Stimulated activated CD8-positive, alpha-beta memory T cell treated with anti-CD3 and anti-CD28 coated beads, Interleukin-15, amount 100 ng/mL, for 24 hours (primary cell): Measurements from ENCODE around the gene CHST9.
"Not testable (repeated sequence)": the region's sequence is repeated elsewhere in the genome, so short reads cannot be mapped to it uniquely, and the experiment has no call there.

ENCODE experiments used
- DNase-seq: peaks from one replicate; pipeline ENCODE4 v3.0.0-alpha.2; 2020; ENCODE audit warnings: low read depth

The CHST9 gene

DNA sequence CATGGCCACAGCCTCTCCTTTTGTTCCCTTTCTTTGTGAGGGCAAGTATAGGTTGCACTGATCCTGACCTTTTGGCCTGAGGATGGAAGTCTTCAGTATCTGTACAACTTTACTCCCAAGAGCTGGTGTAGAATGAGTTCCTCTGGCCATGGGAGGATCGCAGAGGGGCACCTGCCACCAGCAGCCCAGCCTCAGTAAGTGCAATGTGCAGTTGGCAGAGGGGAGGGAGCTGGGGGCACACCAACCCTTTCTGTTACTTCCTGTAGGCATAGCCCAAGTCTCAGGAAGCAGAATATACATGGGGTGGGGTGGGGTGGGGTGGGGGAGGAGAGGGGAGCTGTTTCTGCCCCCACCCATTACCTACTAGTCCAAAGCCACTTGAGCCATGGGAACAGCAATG is 254.5 kb downstream of the CHST9 start:
- DNase-seq = no peak

DNA sequence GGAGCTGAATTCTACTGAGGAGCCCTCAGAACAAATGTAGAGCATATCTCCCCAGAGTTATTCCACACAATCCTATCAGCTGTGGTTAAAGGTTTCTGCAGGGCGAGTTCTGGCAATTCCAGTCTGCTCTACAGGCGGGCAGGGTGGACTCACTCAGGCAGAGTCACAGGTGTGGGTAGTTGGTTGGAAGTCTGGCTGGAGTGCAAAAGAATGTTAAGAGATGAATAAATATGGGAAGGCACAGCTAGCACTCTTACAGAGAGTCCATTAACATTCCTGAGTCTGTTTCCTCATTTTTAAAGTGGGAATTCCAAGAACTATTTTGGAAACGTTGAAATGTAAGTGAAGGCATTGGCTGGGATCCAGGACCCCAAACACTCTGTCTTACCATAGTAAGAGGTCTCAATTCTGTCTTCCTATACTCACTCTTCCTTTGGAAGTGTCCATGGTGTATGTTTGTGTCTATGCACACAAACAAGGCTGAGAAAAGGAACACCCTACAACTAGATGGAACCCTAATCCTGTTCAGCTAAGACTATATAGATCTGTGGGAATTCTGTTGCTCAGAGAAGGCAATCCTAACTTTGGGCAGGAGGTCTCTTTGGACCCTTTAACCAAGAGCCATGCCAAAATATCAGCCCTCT is 256.3 kb downstream of the CHST9 start:
- no peak for DNase-seq

DNA sequence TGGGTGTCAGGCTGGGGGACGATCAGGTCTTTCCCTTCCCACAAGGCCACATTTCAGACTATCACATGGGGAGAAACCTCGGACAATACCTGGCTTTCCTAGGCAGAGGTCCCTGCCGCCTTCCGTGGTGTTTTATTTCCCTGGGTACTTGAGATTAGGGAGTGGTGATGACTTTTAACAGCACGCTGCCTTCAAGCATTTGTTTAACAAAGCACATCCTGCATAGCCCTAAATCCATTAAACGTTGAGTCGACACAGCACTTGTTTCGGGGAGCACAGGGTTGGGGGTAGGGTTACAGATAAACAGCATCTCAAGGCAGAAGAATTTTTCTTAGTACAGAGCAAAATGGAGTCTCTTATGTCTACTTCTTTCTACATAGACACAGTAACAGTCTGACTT is 257.3 kb downstream of the CHST9 start:
- not testable (repeated sequence) for DNase-seq

DNA sequence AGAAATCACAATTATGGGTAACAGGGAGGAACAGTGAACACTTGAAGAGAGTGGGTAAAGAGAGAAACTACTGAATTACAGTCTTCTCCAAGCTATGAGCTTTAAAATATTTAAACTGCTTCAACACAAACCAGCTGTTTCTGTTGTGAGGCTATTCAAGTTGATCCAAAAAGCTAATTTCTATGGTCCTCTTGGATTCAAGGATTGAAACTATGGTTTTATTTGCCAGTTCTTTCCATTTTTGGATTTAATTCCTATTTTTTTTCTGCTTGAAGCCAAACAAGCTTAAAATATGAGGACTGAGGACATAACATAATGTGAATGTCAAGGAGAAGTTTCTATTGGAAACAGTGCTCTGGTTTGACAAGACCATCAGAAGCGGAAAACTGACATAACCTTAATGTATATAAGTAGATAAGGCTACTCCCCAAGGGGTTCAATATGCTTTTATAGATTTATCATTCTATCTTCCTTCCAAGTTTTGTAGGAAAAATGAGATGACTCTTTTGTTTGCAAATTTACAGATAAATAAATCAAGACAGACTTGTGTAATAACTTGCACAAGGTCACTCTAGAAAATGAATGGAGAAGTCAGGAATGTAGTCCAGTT is 258.9 kb downstream of the CHST9 start:
- DNase-seq = no peak

DNA sequence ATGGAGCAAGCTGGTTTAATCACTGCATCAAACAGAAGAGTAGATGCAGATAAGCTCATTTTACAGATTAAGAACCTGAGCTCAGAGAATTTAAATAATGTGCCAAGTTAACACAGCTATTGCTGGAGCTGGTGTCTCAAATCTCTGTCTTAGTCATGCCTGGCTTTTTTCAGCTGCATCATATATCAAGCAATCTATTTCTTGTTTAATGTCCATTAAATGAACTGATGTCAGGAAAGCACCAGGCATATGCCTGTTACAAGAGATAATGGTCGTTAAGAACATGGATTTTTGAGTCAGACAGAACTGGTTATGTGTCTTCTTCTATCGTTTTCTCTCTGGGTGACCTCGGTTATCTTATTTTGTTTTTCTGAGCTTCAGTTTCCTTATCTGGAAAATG is 259.8 kb downstream of the CHST9 start:
- DNase-seq = no peak

DNA sequence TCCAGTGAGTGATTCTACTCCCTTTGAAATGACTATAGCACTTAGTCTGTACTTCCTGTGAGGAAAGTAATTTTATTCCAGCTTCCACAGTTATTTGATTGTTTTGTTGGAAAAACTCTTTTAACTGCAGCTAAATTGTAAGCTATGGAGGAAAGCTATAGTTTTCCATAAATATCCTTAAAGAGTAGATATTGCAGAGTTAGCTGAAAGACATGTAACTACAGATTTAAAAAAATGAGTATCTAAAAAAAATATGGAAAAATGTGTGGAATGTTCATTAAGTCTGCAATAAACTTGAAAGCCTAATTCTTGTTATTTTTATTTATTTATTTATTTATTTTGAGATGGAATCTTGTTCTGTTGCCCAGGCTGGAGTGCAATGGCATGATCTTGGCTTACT is 262.8 kb downstream of the CHST9 start:
- no peak for DNase-seq

DNA sequence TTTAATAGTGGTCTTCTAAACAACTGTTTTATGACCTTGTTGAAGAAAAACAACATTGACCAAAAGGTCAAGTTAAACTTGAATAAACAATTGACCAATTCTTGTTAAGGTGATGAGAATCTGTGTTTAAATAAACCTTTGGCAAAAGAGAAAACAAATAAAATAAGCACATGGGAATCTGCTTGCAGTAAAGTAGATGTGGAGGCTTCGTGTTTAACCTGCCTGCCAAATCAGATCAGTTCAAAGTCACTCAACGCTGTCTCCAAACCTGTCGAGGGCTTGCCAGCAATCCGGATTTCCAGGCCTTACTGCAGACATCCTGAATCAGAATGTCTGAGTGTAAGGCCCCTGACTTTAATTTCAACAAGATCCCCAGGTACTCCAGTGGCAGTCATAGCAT is 264.5 kb downstream of the CHST9 start:
- DNase-seq = no peak

DNA sequence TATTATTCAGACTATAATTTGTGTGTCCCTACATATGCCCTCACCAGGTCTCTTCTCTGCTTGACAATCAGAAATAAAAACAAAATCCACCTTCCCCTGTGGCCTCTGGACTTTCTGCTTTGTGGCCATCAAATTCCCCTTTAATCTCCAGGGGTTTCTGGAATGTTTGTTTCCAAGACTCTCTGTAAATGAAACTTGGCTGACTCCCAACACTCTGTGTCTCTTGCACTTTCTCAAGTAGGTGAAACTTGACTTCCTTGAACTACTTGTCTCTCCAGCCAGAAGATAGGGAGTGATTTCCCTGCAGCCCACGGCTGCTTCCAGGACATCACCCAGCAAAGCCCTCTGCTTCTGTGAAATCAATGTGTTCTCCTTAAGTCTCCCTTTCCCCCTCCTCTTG is 265.5 kb downstream of the CHST9 start:
- no peak for DNase-seq

DNA sequence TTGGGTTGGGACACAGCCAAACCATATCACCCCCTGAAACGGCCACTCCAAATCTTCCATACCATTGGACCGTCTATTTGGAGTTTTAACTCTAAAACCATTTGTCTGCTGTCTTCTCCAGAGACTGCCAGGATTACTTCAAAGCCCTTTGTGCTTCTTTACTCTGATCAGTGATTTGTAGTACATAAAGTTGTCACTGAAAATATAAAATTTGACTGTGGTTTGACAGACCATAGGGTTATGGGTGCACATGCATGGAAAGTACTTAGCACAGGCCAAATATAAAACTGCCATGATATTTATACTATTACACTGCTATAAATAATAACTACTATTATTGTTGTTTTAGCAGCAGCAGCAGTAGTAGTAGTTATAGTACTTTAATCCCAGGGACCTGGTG is 265.9 kb downstream of the CHST9 start:
- no peak for DNase-seq

DNA sequence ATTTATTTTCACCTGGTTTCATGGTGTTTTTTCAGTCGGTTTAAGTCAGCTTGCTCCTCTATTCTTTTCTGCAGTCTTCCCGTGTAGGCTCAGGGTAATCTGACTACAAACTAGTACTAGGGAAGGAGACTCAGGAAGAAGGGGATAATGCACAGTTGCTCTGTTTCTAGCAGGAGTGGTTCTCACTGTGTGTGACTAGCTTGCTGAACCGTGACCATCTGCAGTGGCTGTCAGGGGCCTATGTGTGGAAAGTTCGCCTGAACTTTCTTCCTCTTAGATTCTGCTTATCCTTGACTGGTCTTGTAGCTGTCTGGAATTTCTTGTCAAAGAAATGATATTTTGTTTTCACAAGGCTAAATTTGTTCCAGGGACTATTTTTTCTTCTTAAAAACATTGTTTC is 273.3 kb downstream of the CHST9 start:
- no peak for DNase-seq

DNA sequence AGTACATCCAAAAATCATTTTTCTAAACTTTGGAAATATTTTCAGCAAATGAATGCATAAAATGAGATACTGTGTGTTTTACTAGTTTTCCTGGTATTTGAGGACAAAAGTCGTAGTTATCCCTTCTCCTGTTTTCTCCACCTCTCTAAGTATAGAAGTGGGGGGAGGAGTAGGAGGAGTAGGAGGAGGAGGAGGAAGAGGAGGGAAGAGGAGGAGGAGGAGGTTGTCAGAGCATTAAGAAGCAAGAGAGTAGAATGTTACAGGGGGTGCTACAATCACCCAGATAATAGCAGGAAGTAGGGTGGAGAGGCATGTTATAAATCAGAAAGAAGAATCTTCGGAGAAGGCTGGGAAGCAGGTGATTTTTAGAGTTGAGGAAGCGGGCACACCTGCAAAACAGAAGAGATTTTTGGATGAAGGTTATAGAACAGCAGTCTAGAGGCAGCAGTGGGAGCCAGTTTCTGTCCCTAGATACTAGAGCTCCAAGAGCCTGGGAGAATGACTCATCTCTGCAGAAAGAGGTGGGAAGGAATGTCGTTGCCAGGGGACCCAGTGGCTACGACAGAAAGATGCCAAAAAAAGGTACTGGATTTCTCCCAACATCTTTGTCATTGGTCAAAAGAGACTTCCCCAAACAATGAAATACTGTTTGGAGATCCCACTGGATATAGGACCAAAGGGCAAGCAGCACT is 275.4 kb downstream of the CHST9 start:
- no peak for DNase-seq

DNA sequence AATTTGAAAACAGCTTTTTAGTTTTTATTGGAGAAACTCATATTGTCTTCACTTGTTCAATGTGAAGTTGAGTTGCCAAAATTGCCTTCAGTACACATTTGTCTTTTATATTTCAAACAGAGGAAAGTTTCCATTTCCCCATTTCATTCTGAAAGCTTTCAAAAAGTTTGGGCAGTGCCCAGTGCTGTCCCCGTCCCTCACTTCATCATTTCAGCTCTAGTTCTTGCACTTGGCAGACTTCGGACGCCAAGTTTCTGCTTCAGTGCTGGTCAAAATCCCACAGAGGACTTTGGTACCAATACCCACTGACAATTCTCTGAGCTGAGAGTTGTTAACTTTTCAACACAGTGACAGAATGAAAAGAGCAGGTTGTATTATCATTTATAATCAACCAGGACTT is 276.2 kb downstream of the CHST9 start:
- DNase-seq = no peak

DNA sequence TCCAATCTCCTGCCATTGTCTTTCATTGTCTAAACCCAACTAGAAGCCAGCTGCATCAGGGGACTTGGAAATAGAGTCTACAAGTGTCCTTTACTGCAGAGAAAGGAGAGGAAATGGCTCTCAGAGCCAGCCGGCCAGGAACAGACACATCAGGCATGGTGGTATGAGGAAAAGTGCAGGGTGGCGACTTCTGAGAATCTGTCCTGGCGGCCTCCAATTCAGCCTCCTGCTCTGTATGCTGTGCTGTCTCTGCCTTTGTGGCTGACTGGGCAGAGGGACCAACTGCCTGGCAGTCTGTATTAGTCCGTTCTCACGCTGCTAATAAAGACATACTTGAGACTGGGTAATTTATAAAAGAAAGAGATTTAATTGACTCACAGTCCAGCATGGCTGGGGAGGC is 282.8 kb downstream of the CHST9 start:
- DNase-seq = no peak

DNA sequence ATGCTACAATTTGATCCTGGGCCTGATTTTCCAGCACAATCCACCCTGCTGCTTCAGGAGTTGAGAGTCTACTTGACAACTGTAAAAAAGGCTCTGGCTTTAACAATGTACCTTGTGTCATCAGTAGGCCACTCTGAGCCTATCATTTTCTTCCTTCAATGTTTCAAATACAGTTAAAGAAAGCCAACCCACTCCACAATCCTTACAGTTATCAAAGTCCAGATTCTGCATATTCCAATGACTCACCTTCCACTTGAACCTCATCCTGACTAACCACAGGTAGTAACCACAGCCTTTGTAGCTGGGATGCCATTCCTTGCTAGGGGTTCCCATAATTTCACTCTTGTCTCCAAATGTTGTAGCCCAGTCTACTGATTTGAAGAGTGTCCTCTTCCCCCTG is 284.1 kb downstream of the CHST9 start:
- no peak for DNase-seq

DNA sequence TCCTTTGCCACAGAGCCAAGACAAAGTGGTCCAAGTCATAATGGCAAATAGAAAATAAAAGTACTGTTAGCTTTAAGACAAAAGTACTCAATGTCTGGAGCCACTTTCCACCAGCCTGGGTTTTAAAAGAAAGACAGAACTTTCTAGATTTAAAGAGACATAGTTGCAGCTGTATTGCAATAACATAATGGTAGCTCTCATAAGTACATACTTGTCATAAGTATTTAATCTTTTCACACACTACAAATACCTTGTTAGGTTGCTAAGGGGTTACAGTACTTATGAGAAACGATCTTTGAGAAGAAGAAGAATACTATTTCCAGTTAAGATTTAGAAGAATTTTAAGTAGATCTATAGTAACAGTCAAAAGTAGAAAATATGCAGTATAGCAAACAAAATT is 290.7 kb downstream of the CHST9 start:
- DNase-seq = no peak

DNA sequence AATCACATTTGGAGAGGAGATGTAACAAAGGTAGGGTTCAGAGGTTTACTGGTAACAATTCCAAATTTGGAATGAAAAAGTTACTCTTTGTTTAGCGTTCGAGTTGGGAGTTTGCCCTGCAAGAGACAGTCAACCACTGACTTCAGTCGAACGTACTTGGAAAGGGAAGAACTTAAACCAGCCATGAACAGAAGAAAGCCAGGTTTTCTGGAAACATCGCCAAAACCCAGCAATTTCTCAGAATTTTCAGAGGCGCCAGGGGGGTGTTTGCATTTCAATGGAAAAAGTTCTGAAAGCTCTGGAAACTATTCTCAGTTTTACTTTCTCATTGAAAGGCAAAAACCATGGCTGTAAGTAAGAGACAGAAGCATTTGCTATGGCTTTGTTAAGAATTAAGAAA is 291.1 kb downstream of the CHST9 start:
- DNase-seq = no peak

DNA sequence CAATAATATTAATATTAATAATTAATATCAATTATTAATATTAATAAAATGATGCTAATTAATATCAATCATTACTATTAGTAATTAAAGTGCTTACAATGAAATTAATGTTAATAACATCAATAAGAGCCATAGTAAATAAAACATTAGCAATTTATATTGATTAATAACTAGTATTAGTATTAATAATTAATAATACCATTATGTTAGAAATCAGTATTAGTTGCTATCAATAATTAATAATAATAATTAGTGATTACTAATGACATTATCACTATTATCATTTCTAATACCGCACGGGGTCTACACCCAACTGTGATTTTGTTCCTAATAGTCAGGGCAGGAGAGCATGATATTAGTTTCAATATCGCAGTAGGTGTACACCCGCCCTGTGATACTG is 296.8 kb downstream of the CHST9 start:
- no peak for DNase-seq

DNA sequence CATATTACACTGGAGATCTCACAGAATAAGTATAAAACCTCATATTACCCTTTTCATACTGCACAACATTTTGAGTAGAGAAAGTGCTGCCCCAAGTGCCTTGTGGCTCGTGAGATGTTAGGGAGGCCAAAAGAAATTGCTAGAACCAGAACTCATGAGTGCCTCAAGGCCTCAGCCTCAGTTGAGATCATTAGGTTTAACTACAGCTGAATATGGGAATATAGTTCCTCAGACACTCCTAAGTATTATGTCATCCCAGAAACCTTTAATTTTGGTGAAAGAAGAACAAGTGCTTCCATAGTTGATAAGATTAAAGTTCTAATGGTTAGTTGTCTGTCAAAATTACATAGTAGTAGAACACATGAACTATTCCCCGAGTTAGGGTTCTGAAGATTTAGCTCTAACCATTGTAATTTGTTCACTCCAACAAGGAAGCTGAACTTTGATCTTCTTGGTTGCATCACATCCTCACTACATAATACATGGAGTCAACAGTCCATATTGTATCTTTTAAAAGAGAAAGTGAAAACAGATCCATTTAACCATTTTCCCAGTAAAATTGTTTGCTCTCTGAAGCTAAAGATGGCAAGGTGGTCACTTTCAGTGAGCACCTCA is 310.0 kb downstream of the CHST9 start:
- DNase-seq = no peak

DNA sequence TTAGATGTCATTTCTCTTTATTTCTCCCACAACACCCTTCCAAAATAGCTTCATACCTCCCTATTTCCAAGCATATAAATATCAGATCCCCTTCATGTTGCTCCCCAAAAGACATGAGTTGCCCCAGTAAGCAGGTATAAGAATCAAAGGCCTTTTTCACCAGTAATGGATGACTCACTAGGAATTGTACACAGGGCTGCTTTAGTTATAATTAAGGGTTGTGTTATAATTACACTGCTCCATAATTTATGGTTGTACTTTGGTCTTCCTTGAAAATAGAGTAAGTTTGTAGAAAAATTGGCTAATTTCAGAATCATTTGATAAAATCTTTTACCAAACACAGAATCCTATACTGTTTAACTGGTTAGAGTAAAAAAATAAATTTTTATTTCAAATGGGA is 310.8 kb downstream of the CHST9 start:
- no peak for DNase-seq

DNA sequence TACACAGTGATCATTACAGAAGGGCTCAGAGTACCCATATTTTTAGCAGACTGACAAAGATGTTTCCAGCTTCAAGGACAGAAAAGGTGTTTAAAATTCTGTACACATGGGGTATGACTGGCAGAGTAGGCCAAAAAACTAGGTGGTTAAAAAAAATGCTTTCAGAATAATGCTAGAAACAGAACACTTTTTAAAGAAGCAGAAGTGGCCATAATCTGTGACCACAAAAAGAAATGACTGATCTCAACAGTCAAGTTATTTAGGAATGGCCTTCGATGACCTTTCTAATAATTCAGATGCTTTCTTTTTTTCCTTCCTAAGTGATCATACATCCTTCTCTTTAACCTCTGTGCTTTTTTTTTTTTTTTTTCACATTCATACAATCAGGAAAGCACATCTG is 315.5 kb downstream of the CHST9 start:
- no peak for DNase-seq

DNA sequence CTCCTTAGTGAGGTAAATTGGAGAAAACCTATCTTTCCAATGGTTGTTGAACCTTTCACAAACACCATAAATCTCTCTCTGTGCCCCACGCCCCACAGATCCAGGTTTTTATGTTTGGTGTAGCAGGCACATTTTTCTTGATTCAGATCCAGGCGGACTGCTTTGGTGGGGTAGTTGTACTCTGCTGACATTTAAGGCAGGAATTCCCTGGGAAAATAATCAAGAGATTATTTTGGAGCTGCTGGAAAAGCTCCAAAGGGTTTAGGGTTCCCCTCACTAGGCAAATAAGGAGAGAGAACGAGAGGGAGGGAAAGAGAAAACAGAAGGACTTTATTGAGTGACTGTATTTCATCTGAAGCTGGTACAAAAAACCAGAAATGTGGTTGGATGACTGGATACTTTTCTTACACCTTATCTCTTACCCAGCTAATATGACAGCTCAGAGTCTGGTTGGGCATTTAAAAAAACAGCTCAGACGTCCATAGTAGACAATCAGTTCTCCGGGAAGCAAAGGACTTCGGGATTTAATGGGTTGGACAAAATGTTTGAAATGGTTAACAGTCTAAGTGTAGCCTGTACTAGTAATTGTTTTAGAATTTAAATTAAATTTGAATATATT is 316.0 kb downstream of the CHST9 start:
- DNase-seq = no peak

DNA sequence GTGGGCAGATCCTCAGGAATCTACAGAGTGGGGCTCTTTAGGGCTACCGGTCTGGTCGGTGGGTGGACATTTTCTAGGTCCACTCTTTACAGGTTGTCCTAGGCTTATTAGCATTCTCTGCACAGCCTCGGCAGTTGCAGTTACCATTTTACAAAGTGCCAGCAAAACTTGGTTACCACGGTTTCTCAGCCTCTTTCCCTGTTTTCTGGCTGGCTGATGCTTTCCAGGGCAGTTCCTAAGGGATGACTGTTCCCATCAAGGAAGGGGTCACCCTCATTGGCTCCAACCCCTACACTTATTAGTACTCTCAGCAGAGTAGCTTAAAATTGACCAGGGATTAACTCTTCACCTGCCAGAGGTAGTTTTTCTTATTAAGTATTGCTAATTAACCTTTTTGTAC is 317.6 kb downstream of the CHST9 start:
- DNase-seq = no peak

DNA sequence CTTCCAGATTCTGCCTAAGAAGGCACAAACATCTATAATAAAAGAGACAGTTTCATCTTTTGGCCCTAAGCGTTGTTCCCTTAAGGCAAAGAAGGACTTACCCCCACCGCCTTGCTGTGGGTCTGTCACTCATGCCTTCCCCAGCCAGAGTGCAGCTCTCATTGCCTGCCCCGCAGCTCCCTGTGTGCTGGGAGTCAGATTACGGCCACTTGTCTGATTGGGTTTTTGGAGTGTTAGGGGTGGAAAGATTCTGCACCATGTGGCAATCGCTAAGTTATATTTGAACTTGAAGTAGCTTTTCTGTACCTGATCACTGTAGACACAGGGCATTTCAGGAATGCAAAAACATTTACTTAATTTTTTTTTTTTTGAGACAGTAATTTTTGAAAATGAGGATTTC is 319.6 kb downstream of the CHST9 start, which contains the start of gene AQP4:
AQP4 (minus strand) TSS at position 151 of the 400 bp plus-strand sequence; CDS start at position 133, 18 bp downstream.
- no peak for DNase-seq
